GM18868 (cell line): ENCODE results near the gene SPOP.
"Not testable (repeated sequence)": the region's sequence is repeated elsewhere in the genome, so short reads cannot be mapped to it uniquely, and the experiment has no call there.

ENCODE experiments used
- ATAC-seq: cut with Tn5 transposase; IDR thresholded peaks from one replicate; pipeline ENCODE4 v1.9.1; 2021; ENCODE audit warnings: mild to moderate bottlenecking, moderate library complexity; ENCODE audit not compliant: unreplicated experiment

The SPOP gene

DNA sequence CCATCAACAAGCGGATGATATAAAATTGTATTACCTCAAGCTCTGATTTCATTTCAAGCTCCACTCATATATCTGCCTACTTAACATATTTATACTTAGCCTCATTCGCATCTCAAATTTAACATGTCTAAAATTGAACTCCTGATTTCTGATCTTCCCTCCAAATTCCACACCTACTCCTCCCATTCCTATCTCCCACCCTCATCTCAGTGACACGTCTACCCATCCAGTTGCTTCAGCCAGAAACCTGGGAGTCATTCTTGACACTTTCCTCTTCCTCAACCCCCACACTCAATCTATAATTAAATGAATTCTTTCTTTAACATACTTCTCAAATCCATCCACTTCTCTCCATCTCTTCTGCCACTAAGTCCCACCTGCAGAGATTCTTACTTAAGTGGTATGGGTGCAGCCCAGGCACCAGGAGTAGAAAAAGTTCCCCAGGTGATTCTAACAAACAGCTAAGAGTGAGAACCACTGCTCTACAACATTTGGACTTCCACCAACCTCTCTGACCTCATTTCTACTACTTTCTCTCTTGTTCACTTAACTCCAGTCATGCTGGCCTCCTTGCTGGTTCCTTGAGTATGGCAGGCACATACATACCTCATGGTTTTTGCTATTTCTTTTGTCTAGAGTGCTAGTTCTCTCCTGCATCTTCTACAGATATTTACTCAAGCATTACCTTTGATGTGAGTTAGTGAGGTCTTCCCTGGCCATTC, 18.1 kb downstream of the SPOP start:
- no peak for ATAC-seq

DNA sequence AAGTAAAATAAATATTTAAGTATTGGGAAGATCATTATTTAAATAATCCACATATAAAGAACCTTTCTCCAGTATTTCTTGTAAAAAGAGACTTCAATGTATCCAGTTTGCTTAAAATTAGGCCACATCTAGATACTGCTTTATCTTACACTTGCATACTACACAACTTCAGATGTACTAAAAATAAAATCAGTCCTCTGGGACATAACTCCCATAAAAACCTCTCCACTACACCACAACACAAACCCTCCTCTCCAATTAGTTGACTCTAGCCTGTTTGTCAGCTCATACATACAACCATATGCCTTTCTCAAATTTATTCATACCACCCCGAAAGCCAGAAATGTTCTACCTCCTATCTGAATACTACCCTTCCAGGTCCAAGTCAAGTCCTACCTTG, 21.6 kb downstream of the SPOP start:
- ATAC-seq: no peak

DNA sequence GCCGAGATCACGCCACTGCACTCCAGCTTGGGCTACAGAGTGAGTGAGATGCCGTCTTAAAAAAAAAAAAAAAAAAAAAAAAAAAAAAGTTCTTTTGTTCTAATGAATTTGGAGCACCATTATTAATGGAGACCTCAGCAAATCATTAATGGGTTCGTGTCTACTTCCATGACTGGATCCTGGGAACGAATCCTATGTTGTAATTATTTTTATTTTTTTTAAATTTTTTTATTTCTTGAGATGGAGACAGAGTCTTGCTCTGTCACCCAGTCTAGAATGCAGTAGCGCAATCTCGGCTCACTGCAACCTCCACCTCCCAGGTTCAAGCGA, 30.7 kb downstream of the SPOP start:
- ATAC-seq: no peak

DNA sequence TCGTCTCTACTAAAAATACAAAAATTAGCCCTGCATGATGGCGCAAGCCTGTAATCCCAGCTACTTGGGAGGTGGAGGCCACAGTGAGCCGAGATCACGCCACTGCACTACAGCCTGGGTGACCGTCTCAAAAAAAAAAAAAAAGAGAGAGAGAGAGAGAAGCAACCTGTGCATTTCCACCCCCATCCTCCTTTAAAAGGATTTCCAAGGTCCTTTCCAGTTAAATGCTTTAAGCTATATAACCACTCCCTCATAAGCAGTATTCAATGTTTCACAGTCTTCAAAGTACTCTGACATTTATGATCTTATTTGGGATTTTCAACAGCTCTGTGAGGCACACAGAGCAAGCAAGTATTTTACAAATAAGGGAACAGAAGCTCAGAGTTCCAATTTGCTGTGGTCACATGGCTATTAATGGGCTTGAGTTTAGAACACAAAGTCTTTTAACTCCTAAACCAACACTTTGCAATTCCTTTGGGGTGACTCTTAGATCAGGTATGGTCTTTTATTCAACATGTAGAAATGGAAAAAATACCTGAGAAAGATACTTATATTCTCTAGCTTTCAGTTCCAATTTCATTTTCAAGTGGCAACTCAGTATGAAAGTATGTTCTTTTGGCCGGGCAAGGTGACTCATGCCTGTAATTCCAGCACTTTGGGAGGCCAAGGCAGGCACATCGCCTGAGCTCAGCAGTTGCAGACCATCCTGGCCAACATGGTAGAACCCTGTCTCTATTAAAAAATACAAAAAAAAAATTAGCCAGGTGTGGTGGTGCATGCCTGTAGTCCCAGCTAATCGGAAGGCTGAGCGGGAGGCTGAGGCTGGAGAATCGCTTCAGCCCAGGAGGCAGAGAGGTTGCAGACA, 31.3 kb downstream of the SPOP start:
- ATAC-seq: peak; percentile 62

DNA sequence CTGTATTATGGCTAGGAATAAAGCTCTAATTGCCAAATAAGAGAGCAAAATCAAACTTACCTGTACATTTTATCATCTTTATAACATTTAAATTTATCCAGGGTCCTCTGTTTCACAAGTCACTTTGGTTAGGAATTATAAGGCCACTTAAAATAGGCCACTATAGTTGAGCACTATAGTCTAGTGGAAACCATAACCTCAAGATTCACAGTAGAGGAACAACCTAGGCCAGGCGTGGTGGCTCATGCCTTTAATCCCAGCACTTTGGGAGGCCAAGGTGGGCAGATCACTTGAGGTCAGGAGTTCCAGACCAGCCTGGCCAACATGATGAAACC, 31.9 kb downstream of the SPOP start:
- ATAC-seq: not testable (repeated sequence)

DNA sequence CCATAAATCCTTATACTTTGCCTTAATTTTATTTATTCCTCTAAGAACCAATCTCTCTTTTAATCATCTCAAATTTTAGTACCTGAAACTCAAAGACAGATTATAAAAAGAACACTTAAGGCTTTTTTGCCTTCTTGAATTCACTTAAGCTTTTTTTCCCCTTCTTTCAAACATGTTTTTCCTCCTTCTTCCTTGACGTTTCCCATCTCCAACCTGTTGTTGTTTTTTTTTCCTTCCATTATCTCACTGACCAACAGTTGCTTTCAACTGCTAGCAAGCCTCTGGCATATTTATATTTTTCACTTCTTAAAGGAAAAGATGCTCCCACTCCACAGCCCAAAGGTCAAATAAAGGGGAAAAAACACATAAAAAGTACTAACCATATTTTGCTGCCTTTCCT, 32.2 kb downstream of the SPOP start:
- no peak for ATAC-seq

DNA sequence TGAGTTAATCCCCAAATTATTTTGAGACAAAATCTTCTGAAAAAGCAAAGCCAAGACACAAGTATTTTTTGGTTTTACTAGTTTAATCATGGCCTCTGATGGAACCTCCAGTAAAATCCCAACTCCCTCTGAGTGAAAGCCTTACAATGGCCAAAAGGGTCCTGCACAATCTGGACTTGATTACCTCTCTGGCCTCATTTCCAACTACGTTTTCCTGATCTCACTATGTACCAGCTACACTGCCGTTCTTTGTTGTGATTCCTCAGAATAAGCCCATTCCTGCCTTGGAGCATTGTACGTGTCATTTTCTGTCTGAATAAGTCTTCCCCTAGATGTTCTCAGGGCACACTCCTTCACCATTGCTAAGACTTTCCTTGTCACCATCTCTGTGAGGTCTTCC, 37.3 kb downstream of the SPOP start:
- ATAC-seq: no peak

DNA sequence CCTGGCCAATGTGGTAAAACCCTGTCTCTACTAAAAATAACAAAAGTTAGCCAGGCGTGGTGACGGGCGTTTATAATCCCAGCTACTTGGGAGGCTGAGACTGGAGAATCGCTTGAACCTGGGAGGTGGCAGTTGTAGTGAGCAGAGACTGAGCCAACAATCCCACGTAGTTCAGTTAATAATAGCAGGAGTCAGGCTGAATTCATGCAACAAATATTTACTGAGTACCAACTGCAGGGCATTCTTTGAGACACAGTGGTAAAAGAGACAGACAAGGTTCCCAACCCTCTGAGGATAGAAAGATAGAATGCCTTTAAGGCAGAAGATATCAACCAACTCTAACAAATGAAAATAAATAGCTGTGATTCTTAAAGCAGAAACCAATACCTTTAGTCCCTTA, 39.1 kb downstream of the SPOP start:
- ATAC-seq: no peak

DNA sequence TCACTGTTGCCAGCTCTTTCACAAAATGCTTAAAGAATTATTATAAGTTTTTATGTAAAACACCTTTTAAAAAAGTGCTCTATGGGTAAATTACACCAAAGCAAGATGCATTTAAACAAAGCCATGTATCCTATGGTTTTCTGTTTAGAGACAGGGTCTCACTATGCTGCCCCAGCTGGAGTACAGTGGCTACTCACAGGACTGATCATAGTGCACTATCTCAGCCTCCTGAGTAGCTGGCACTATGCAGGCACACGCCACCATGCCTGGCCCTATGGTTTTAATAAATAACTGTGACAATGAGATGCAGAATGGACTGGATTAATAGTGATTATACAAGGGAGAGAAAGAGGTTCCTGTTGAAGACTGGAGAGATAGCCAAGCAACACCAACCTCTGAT, 40.2 kb downstream of the SPOP start:
- no peak for ATAC-seq

DNA sequence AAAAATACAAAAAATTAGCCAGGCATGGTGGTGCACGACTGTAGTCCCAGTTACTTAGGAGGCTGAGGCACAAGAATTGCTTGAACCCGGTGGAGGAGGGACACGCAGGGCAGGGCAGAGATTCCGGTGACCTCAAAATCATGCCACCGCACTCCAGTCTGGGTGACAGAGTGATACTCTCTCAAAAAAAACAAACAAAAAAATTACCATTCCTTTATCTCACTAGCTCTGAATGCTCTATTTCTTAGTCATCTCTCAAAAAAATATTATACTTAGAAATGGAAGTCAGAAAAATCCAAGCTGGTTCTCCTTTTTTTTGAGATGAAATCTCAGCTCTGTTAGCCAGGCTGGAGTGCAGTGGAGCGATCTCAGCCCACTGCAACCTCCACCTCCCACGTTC, 40.8 kb downstream of the SPOP start:
- no peak for ATAC-seq

DNA sequence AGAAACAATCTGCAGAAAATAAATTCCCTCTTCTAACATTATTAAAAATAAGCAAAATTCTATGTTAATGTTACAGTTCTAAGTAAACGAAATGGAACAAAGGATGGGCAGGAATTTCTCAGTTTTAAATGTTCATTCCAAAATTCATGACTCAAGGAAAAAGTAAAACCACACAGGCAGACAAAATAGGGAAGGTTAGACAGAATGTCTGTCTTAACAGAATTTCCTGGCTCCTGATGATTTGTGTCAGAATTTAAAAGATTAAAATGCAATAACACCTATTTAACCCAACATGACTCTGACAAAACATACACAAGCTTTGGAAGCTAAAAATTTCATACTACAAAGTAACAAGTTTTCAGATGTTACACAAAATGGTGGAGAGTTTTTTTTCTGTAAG, 42.8 kb downstream of the SPOP start:
- ATAC-seq: no peak

DNA sequence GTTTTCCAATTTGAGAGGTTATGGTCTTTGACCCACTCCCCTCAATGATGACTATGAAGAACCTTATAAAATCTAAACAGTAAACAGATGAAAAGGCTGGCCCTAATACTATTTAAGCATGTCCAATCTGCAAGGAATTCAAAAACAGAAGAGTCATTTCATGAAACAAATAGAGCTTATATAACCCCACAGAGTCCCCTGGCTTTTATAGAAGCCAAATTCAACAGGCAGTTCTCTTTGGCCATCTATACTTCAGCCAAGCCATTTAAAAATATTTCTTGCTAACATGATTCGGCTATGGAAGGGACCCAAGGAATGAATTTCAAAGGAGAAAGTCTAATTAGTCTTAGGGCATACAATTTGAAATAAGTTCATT, 43.4 kb downstream of the SPOP start:
- ATAC-seq: no peak

DNA sequence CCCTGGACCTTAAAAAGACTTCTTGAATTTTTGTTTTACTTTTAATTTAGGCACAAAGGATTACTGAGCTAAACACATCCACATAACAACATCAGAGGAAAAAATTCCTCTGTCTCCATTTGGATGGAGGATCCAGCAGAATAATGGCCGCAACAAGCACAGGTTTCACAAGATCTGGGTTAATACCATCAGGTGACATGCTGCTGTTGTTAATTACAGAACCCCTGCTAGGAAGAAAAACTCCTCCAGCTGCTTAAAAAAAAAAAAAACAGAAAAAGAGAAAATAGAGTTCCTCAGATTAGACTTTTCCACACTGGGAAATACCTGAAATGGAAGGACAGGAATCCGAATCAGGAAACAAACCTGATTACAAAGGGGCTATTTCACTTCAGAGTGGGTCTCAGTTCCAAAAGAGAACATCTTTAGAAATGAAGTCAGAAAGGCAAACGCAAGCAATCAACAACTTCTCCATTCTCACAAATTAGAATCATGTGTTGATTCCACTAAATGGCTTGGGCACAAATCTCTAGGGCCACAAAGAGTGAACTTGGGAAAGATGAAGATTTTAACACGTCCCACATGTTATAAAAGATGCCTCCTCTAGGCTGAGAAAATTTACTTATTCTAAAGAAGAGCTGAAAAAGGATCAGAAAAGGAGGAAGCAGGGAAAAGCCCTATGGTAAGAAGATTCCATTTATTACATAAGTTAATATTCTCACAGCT, 44.0 kb downstream of the SPOP start:
- no peak for ATAC-seq

DNA sequence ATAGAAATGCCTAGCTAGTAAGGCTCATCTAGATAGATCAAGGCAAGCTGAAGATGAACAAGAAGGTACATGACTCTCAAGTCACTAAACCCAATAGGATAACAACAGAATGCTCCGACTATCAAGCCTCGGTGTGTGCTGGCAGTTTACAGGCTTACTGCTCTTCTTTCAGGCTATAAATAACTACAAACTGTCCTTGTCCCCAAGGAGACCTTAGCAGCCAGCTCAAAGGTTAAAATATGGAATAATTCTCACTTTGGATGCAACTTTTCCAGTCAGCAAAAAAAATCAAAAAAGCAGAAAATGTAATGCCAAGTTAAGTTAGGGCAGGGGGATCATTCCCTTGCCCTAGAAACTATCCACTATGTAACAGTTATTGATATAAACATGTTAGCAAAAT, 44.6 kb downstream of the SPOP start:
- ATAC-seq: no peak

DNA sequence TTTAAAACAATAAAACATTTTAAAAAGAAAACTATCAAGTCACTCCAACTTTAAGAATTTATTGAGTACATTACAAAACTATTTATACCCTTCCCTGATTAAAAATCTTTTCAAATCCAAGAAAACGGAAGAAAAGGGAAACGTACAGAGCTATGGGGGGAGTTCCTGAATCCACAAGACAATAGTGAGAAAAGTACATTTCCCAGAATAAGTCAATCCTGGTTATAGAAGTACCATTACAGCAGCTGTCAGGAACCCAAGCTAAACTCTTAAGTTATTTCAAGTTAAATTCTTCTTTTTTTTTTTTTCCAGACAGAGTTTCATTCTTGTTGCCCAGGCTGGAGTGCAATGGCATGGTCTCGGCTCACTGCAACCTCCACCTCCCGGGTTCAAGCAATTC, 45.7 kb downstream of the SPOP start:
- ATAC-seq: no peak

DNA sequence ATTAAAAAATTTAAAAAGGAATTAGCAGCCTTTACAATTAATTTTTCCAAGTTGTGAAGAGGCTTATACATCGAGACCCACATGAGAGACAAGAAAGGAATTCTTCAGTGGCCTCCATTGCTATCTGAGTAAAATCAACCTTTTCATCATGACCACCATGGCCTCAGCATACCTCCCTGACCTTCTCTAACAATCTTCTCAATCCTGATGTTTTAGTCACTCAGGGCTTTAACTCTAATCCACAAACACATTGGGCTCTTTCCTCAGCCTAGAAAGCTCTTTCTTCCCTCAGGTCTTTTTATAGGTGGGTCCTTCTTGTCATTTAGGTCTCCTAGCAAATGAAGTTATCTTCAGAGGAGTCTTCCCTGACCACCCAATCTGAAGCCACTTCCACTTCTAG, 46.4 kb downstream of the SPOP start:
- ATAC-seq: no peak

DNA sequence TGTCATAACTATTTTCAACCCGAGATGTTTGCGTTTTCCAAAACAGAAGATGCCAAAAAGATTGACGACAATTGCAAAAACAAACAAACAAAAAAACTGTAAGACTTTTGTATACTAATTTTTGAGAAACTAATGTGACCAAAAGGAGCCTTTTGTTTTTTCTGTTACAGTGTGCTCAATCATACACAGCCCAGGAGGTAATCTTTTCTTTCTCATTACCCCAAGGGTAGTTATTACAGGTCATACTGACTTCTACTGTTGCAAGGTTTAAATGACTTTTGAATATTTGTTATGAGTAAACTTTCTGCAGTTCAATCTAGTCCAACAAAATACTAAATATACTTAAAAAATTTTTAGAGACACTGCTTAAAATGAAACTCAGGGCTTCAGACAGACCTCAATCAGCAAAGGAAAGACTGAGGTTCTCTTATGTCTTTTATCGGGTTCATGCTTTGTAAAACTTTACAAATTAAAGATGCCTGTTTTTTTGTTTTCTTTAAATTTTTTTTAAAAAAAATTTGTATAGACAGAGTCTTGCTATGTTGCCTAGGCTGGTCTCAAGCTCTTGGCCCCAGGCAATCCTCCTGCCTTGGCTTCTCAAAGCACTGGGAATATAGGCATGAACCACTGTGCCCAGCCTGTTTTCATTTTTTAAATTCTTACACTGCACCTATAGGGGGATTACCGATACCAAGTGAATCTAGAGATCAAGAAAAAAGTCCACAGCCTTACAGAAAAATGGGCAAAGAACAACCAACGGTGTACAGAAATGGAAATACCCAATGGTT, 47.6 kb downstream of the SPOP start:
- ATAC-seq: no peak

DNA sequence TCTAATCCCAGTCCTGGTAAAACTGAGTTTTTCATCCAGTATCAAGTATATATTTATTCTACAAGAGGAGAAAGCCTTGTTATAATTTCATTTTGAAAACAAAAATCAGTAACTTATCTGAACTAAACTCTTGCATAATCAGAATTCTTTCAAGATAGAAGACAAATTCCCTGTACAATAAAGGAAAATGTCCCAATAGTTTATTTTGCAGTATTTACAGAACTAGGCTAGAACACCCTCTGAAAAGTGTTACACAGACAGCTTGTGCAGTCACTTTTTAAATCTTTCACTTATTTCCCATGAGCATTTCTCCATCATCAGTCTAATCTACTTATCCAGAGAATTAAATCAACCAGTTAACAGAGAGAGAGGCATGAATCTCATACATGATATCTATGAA, 48.5 kb downstream of the SPOP start:
- ATAC-seq: no peak

DNA sequence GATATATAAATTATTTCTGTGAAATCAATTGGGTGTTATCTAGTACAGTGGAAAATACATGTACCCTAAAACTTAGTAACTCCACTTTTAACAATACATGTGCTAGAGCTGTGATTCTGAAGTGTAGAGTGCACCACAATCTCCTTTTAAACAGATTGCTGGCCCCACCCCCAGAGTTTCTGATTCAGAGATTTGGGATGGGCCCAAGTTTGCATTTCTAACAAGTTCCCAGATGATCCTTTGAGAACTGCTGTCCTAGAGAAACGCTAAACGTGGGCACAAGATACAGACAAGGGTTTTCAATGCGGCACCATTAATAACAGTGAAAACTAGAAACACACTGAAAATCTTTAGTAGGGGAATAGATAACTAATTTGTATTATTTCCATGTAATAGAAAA, 53.0 kb downstream of the SPOP start:
- ATAC-seq: no peak

DNA sequence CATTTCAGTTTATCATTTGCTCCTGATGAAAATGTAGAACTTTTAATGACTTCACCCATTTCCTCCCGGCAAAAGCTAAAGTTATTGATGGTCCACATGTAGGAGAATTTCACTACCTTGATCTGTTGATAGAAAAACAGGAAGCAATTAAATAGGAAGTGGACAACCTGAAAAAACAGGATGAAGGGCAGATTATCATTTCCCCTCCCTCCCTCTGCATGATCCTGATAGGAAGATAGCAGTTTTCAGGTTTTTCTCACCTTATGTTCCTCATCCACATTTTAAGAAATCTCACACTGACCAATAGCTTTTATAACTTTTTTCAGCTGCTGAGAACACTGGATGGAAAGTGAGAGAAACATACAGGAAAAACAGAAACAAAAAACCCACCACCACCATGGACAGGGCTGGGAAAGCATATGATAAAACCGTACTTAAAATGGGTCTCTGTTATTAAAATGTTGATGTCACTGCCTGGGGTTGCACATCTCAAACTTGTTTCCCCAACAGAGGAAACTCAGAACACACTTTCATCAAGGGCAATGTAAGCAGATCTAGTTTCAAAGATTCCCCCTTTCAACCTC, 55.9 kb downstream of the SPOP start:
- ATAC-seq: no peak

DNA sequence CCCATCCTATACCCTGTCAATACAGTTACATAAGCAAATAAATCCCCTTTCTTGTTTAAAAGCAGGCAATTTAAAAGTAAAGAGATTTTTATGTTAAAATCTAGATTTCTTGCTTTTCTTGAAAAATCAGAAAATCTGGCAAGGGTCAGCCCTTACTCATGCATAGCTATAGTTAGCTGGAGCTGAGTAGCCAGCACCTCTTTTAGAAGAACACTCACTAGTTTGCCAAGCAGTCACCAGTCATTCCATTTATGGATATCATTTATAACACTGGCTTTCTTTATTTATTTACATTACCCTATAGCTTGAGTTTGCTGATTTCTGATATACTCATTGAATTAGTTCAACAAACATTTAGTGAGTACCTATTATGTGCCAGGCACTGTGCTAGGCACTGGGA, 56.5 kb downstream of the SPOP start:
- ATAC-seq: no peak
